K562 (cell line): ENCODE measurements around the gene CSNK1G1. TPM values are rescaled to one million over a fixed set of nuclear protein-coding genes. Genes with fewer than 3 reads are reported as not detected.

Experiments used
- ATAC-seq: fragments of 200-7000 bp; cut with Tn5 transposase; 3 replicates; pipeline ENCODE4 v1.9.1; 2020; ENCODE audit warnings: moderate library complexity
- BruUV-seq: library from RNA; stranded (reverse); fragments of 400-500 nt; replicated peaks from 2 replicates; lab custom pipeline; 2021; lab: Mats Ljungman, UMichigan
- CTCF ChIA-PET: fragments of 300-600 bp; formaldehyde crosslinking; extraction: SDS; loops from one replicate; lab custom pipeline; 2021; ENCODE audit warnings: low intra/inter-chr PET ratio; lab: Yijun Ruan, JAX
- POLR2A ChIA-PET: fragments of 300-600, 350-650 bp; sonication (Branson Sonifier 250); formaldehyde crosslinking; extraction: SDS; loops from one replicate; lab custom pipeline; 2021; ENCODE audit warnings: antibody characterized with exemption, inconsistent platforms; lab: Yijun Ruan, JAX
- DNase-seq, 4 experiments: peaks; one replicate each; pipeline versions ENCODE4 v3.0.0 to v3.0.0-alpha.2; 2011 to 2018; ENCODE audit warnings: low spot score in 3 of 4, mixed read lengths in 3 of 4; ENCODE audit errors: extremely low read depth in 1 of 4
- FAIRE-seq: peaks from 2 replicates; lab custom pipeline; 2011; peaks lifted over from hg19 to GRCh38; lab: Jason Lieb, UNC
- H2AFZ ChIP-seq: 2 replicates; pipeline ENCODE4 v1.6.0; 2011; ENCODE audit warnings: low read depth, low read length, control low read depth, inconsistent platforms
- H3K27ac ChIP-seq: fragments of 200-600 bp; 3 replicates; pipeline ENCODE4 v1.8.0; 2011; ENCODE audit warnings: low read depth, mild to moderate bottlenecking, control low read depth, inconsistent platforms, low read length, moderate library complexity, mixed read lengths; ENCODE audit errors: extremely low read depth
- H3K27me3 ChIP-seq, 2 experiments: fragments of 300-600 bp in 1 of 2; 2 replicates in 1 of 2; 3 replicates in 1 of 2; pipeline versions ENCODE4 v1.6.0 to v1.8.0; 2011; ENCODE audit warnings: inconsistent platforms in 2 of 2, low read length in 2 of 2, mild to moderate bottlenecking in 1 of 2, mixed read lengths in 1 of 2, moderate library complexity in 1 of 2; ENCODE audit not compliant: control insufficient read depth in 2 of 2, insufficient read depth in 2 of 2
- H3K36me3 ChIP-seq: fragments of 300-600 bp; 3 replicates; pipeline ENCODE4 v1.8.0; 2011; ENCODE audit warnings: mild to moderate bottlenecking, low read length, inconsistent platforms; ENCODE audit not compliant: control insufficient read depth, insufficient read depth
- H3K4me1 ChIP-seq, 2 experiments: fragments of 200-600 bp in 1 of 2; replicated peaks in 1 of 2; 2 replicates in 1 of 2; 3 replicates in 1 of 2; pipeline versions ENCODE4 v1.5.1 to v1.8.0; 2011; ENCODE audit warnings: inconsistent platforms in 2 of 2, low read length in 2 of 2, mild to moderate bottlenecking in 1 of 2, mixed read lengths in 1 of 2, moderate library complexity in 1 of 2; ENCODE audit not compliant: control insufficient read depth in 2 of 2, insufficient read depth in 2 of 2
- H3K4me2 ChIP-seq: 2 replicates; pipeline ENCODE4 v1.6.1; 2011; ENCODE audit warnings: low read length, control low read depth, inconsistent platforms, mixed read lengths; ENCODE audit not compliant: insufficient read depth
- H3K4me3 ChIP-seq: fragments of 200-600 bp; sonication (generic), shearing (Covaris generic); 2 replicates; pipeline ENCODE4 v1.5.1; 2016; ENCODE audit warnings: control low read depth, inconsistent platforms
- H3K79me2 ChIP-seq: fragments of 200-600 bp; 3 replicates; pipeline ENCODE4 v1.8.0; 2011; ENCODE audit warnings: low read length, inconsistent platforms; ENCODE audit not compliant: control insufficient read depth, insufficient read depth
- H3K9ac ChIP-seq, 2 experiments: 2 replicates each; pipeline versions ENCODE4 v1.6.0 to v1.6.1; 2011; ENCODE audit warnings: low read depth in 2 of 2, low read length in 2 of 2, control low read depth in 1 of 2, inconsistent platforms in 1 of 2, mild to moderate bottlenecking in 1 of 2, mixed read lengths in 1 of 2; ENCODE audit not compliant: insufficient read depth in 1 of 2
- H3K9me1 ChIP-seq: one replicate; pipeline ENCODE4 v1.6.0; 2011; ENCODE audit warnings: inconsistent platforms, mild to moderate bottlenecking, low read length, moderate library complexity; ENCODE audit not compliant: control insufficient read depth, insufficient read depth
- H3K9me3 ChIP-seq: replicated peaks from 2 replicates; pipeline ENCODE4 v1.5.1; 2011; ENCODE audit warnings: low read depth, low read length, inconsistent platforms; ENCODE audit not compliant: control insufficient read depth, insufficient read depth
- H4K20me1 ChIP-seq: replicated peaks from 2 replicates; pipeline ENCODE4 v1.6.1; 2011; ENCODE audit warnings: low read length, inconsistent platforms, mixed read lengths; ENCODE audit not compliant: control insufficient read depth, insufficient read depth
- BRD4 ChIP-seq: fragments of 200-600 bp; sonication (generic); IDR thresholded peaks from 2 replicates; pipeline ENCODE4 v1.6.1; 2017; ENCODE audit warnings: inconsistent platforms
- ELF2 ChIP-seq: fragments of 250-450 bp; sonication (Bioruptor Pico); IDR thresholded peaks from 2 replicates; pipeline ENCODE4 v1.5.0; 2021; ENCODE audit warnings: mild to moderate bottlenecking
- FUS ChIP-seq: fragments of 200-400 bp; formaldehyde crosslinking; optimal IDR thresholded peaks from 2 replicates; pipeline ENCODE3; 2017; ENCODE audit warnings: low read depth, low read length
- HMBOX1 ChIP-seq: sonication (generic); IDR thresholded peaks from 2 replicates; pipeline ENCODE4 v1.6.1; 2016
- MEF2A ChIP-seq: IDR thresholded peaks from 2 replicates; pipeline ENCODE4 v1.6.1; 2011; ENCODE audit warnings: low read depth, mild to moderate bottlenecking, low read length, moderate library complexity; ENCODE audit not compliant: control insufficient read depth
- NCOA1 ChIP-seq: fragments of 450-650 bp; IDR thresholded peaks from 2 replicates; pipeline ENCODE4 v1.6.1; 2016; ENCODE audit warnings: low read depth
- XRCC5 ChIP-seq: fragments of 200-400 bp; formaldehyde crosslinking; IDR thresholded peaks from 2 replicates; pipeline ENCODE4 v1.6.1; 2017; ENCODE audit warnings: low read depth, mild to moderate bottlenecking, low read length
- ZC3H11A ChIP-seq: IDR thresholded peaks from 2 replicates; pipeline ENCODE4 v1.6.1; 2012; ENCODE audit warnings: low read depth, low read length, improper control_type of control experiment
- ZNF253 ChIP-seq: fragments of 250-450 bp; sonication (Bioruptor Pico); conservative IDR thresholded peaks from 2 replicates; pipeline ENCODE4 v1.6.1; 2021; ENCODE audit warnings: mild to moderate bottlenecking
- WGBS: fragments of 100-300 bp; shearing (Covaris generic); methylation state at CpG from one replicate; pipeline ENCODE4 v1.1.6; 2016; ENCODE audit warnings: low coverage, mixed read lengths; ENCODE audit not compliant: insufficient coverage; ENCODE audit errors: missing lambda C conversion rate; 5-methylcytosine and 5-hydroxymethylcytosine counted together
- in situ Hi-C: fragments of 300-500 bp; cut with MboI; formaldehyde crosslinking; loops from 4 replicates; pipeline ENCODE4 v1.15.0; 2018; ENCODE audit warnings: inconsistent platforms, mixed read lengths
- intact Hi-C: fragments of 100-400 bp; cut with micrococcal nuclease; formaldehyde crosslinking; loops from 2 replicates; pipeline ENCODE4 v1.14.2; 2022
- polyA plus RNA-seq, 8 experiments: library from polyadenylated mRNA; depleted of rRNA in 4 of 8; stranded (reverse) in 5 of 8; unstranded in 3 of 8; fragments of >200 nt; fragmentation: Nextera tagmentation in 2 of 8; fragmentation: Illumina TruSeq in 1 of 8; extraction: Ambion mirVana in 2 of 8; extraction: Trizol in 1 of 8; gene quantifications; 2 replicates each; pipeline versions ENCODE4 v1.2.1 to v1.2.3, GENCODE V29; 2011 to 2014; ENCODE audit warnings: inconsistent platforms in 1 of 8, missing spikeins in 1 of 8
- total RNA-seq, 7 experiments: library from RNA; depleted of rRNA in 6 of 7; stranded (reverse); fragments of >200 nt in 6 of 7; fragmentation: Illumina TruSeq in 2 of 7; extraction: Trizol in 2 of 7; gene quantifications; 2 replicates each; pipeline versions ENCODE4 v1.2.1 to v1.2.3, GENCODE V29; 2011 to 2021; ENCODE audit warnings: low replicate concordance in 1 of 7
- TF ChIP-seq, protein P1 (sequence below): fragments of 450-650 bp; formaldehyde crosslinking; IDR thresholded peaks from 2 replicates; pipeline ENCODE4 v1.4.0; 2022; ENCODE audit warnings: missing genetic modification characterization
- TF ChIP-seq, protein P2 (sequence below), 2 experiments: IDR thresholded peaks in 1 of 2; conservative IDR thresholded peaks in 1 of 2; 2 replicates each; pipeline ENCODE4 v1.6.1; 2016; ENCODE audit warnings: low read depth in 2 of 2, mild to moderate bottlenecking in 1 of 2, missing compliant biosample characterization in 1 of 2, missing genetic modification characterization in 1 of 2, moderate library complexity in 1 of 2

The CSNK1G1 gene
- total and polyA plus RNA-seq, 9 of the 15 experiments (the other 6 are each of a cell fraction or from before 2014, with no cell fraction given), result 4.5 to 18.5 (median 9.5) TPM

GRCh38 chr15:64311566-64311965 lies 44.4 kb downstream of the CSNK1G1 start:
- ATAC-seq, result no peak
- Histone ChIP-seq H3K36me3 (peaks cover 3% of the 10 kb centered on the region; the same call in 1 of the 3 replicates), H3K4me3 (no peak overlapping the region), H4K20me1 (0 out of 2 replicates have a peak, but pooled peaks cover 3% of the 10 kb centered on the region), H3K9me1 (no peaks in the 10 kb centered on the region), H3K79me2 (peaks cover 1% of the 10 kb centered on the region; the same call in 1 of the 3 replicates), H3K27ac (no peak overlapping the region), H3K9me3 (no peaks in the 10 kb centered on the region), H3K4me1 (no peaks in the 10 kb centered on the region), H3K27me3 (no peaks in the 10 kb centered on the region), H3K9ac (no peak overlapping the region), H2AFZ (no peak overlapping the region), H3K4me2 (no peak overlapping the region)
- no TSS peak for BruUV-seq
- CTCF ChIA-PET, result no interaction called here
- 54% methylated on average over 6 of the region's 6 CpGs for WGBS
- intact Hi-C loops (no loop called here), in situ Hi-C loops (no loop called here)
- POLR2A ChIA-PET, result interaction anchor here (0.6 kb wide), 1 partner anchor 103 kb away, joined by 3 read pairs; no protein-coding TSS in a partner anchor
- TF ChIP-seq BRD4, result no peak
- TF ChIP-seq ELF2 (CRISPR knock-in tag), result no peak
- no peak for TF ChIP-seq ZNF253
- TF ChIP-seq ZC3H11A, result no peak
- TF ChIP-seq NCOA1, result no peak
- no peak for TF ChIP-seq XRCC5
- TF ChIP-seq HMBOX1, result no peak
- TF ChIP-seq, protein P1, sequence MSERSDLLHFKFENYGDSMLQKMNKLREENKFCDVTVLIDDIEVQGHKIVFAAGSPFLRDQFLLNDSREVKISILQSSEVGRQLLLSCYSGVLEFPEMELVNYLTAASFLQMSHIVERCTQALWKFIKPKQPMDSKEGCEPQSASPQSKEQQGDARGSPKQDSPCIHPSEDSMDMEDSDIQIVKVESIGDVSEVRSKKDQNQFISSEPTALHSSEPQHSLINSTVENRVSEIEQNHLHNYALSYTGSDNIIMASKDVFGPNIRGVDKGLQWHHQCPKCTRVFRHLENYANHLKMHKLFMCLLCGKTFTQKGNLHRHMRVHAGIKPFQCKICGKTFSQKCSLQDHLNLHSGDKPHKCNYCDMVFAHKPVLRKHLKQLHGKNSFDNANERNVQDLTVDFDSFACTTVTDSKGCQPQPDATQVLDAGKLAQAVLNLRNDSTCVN (CRISPR knock-in tag), result no peak
- TF ChIP-seq, protein P2, sequence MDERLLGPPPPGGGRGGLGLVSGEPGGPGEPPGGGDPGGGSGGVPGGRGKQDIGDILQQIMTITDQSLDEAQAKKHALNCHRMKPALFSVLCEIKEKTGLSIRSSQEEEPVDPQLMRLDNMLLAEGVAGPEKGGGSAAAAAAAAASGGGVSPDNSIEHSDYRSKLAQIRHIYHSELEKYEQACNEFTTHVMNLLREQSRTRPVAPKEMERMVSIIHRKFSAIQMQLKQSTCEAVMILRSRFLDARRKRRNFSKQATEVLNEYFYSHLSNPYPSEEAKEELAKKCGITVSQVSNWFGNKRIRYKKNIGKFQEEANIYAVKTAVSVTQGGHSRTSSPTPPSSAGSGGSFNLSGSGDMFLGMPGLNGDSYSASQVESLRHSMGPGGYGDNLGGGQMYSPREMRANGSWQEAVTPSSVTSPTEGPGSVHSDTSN (CRISPR knock-in tag; IDR thresholded peaks at IDR 0.05; ENCODE audit: low read depth), result no peak
- TF ChIP-seq, protein P2 (tag; conservative IDR thresholded peaks at IDR 0.05; ENCODE audit: low read depth), result no peak
- TF ChIP-seq FUS, result no peak
- no peak for TF ChIP-seq MEF2A
- DNase-seq, result no peak
- no peak for FAIRE-seq
